ENCODE measurements around the gene EAPP.
"Not testable (repeated sequence)": the region's sequence is repeated elsewhere in the genome, so short reads cannot be mapped to it uniquely, and the experiment has no call there.

DNA sequence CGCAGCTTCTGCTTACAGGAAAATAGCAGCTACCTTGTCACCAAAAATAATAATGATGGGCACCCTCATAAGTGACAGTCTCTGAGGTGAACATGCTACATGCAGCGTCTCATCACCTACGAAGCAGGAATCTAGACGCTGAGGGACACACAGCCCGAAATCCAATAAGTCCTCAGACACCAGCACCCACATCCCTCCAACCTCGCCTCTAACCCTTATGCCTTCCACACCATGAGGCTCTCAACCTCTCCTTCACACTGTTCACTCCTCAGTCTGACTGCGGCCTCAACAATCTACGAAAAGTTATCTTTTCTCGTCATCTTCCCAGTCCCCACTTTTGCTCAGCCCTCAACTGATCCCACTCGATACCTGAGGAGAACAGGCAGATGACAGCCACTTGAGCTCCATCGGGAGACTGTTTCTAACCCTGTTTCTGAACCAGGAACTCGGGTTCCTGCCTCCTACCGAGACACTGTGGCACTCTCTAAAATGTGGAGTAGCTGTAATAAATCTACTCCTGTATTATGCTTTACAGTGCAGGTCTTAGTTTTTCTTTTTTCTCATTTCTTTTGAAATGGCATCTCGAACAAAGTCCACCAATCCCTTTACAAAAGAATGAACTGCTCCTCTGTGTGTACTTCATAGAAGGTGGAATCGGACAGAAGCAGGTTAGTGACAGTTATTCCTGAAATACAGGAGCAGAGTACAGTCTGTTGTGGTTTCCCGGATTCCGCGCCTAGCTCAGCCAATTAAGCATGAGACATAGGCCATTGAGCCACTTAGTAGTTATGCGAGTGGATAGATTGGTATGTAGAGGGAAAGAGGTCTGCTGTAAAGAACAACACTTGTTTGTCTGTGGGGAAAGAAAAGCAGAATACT is 919 bp upstream of the EAPP start:
- not testable (repeated sequence) for TF ChIP-seq SUZ12 (IDR thresholded peaks at IDR 0.05; ENCODE audit: extremely low read depth, insufficient read depth, insufficient read length); YY1 (IDR thresholded peaks at IDR 0.05; ENCODE audit: insufficient read depth, insufficient read length)
